HepG2 (cell line): ENCODE data around the gene TMC8. TPM values are rescaled to one million over a fixed set of nuclear protein-coding genes. Genes with fewer than 3 reads are reported as not detected.
"Not testable (repeated sequence)": the region's sequence is repeated elsewhere in the genome, so short reads cannot be mapped to it uniquely, and the experiment has no call there.

Source experiments
- ATAC-seq: fragments of 200-7000 bp; cut with Tn5 transposase; 3 replicates; pipeline ENCODE4 v1.9.1; 2020; ENCODE audit warnings: mild to moderate bottlenecking, moderate library complexity
- BruUV-seq: library from RNA; stranded (reverse); fragments of 400-500 nt; replicated peaks from 2 replicates; lab custom pipeline; 2021; lab: Mats Ljungman, UMichigan
- CTCF ChIA-PET: fragments of 300-600 bp; formaldehyde crosslinking; extraction: SDS; loops from one replicate; lab custom pipeline; 2021; ENCODE audit warnings: low total read pairs, inconsistent platforms, low intra/inter-chr PET ratio; lab: Yijun Ruan, JAX
- POLR2A ChIA-PET: fragments of 350-600 bp; sonication (Branson Sonifier 250); formaldehyde crosslinking; loops from one replicate; lab custom pipeline; 2020; ENCODE audit warnings: antibody characterized with exemption, inconsistent platforms; lab: Yijun Ruan, JAX
- DNase-seq: peaks from one replicate; pipeline ENCODE4 v3.0.0-alpha.2; 2015; ENCODE audit warnings: low spot score
- FAIRE-seq: peaks from 3 replicates; lab custom pipeline; 2011; peaks lifted over from hg19 to GRCh38; lab: Jason Lieb, UNC
- H2AFZ ChIP-seq: one replicate; pipeline ENCODE4 v1.6.1; 2011; ENCODE audit warnings: low read length, inconsistent platforms
- H3K27ac ChIP-seq: fragments of 300-600 bp; 3 replicates; pipeline ENCODE4 v1.8.0; 2011; ENCODE audit warnings: mixed run types, mild to moderate bottlenecking, mixed read lengths, low read length, inconsistent platforms; ENCODE audit not compliant: insufficient read depth; ENCODE audit errors: extremely low read length
- H3K27me3 ChIP-seq, 2 experiments: fragments of 200-600 bp in 1 of 2; 2 replicates in 1 of 2; 3 replicates in 1 of 2; pipeline versions ENCODE4 v1.6.0 to v1.8.0; 2011; ENCODE audit warnings: low read length in 2 of 2, mild to moderate bottlenecking in 2 of 2, moderate library complexity in 2 of 2, inconsistent platforms in 1 of 2; ENCODE audit not compliant: insufficient read depth in 2 of 2, control insufficient read depth in 1 of 2
- H3K36me3 ChIP-seq, 2 experiments: fragments of 200-600 bp in 1 of 2; replicated peaks in 1 of 2; 2 replicates in 1 of 2; 3 replicates in 1 of 2; pipeline versions ENCODE4 v1.5.1 to v1.8.0; 2011; ENCODE audit warnings: low read length in 2 of 2, inconsistent platforms in 1 of 2; ENCODE audit not compliant: insufficient read depth in 2 of 2, control insufficient read depth in 1 of 2
- H3K4me1 ChIP-seq: 2 replicates; pipeline ENCODE4 v1.5.1; 2012; ENCODE audit warnings: low read length, inconsistent platforms; ENCODE audit not compliant: insufficient read depth
- H3K4me2 ChIP-seq: 2 replicates; pipeline ENCODE4 v1.6.0; 2011; ENCODE audit warnings: low read depth, low read length, inconsistent platforms
- H3K4me3 ChIP-seq, 3 experiments: fragments of 200-600 bp in 1 of 3; sonication (generic), shearing (Covaris generic) in 1 of 3; replicated peaks in 1 of 3; 2 replicates each; pipeline ENCODE4 v1.5.1; 2011 to 2016; ENCODE audit warnings: low read length in 3 of 3, inconsistent platforms in 2 of 3, low read depth in 2 of 3, mild to moderate bottlenecking in 2 of 3, control low read depth in 1 of 3, mixed read lengths in 1 of 3; ENCODE audit not compliant: insufficient read depth in 1 of 3
- H3K79me2 ChIP-seq: one replicate; pipeline ENCODE4 v1.6.1; 2011; ENCODE audit warnings: low read length, inconsistent platforms; ENCODE audit not compliant: insufficient read depth
- H3K9ac ChIP-seq: 2 replicates; pipeline ENCODE4 v1.6.0; 2011; ENCODE audit warnings: mild to moderate bottlenecking, low read depth, low read length, inconsistent platforms; ENCODE audit not compliant: insufficient read depth
- H3K9me3 ChIP-seq: 2 replicates; pipeline ENCODE4 v1.5.1; 2012; ENCODE audit warnings: mild to moderate bottlenecking, low read length
- H4K20me1 ChIP-seq: 2 replicates; pipeline ENCODE4 v1.6.0; 2011; ENCODE audit warnings: inconsistent platforms, mild to moderate bottlenecking, low read length, moderate library complexity; ENCODE audit not compliant: insufficient read depth
- ZNF142 ChIP-seq: sonication (generic); formaldehyde crosslinking; IDR thresholded peaks from 2 replicates; pipeline ENCODE4 v1.4.0; 2020; ENCODE audit warnings: missing genetic modification reagents
- WGBS: methylation state at CpG from one replicate; pipeline ENCODE4 v1.1.6; 2017; ENCODE audit warnings: low lambda C conversion rate; 5-methylcytosine and 5-hydroxymethylcytosine counted together
- in situ Hi-C: cut with HindIII; loops from 2 replicates; pipeline ENCODE4 v1.10.0; 2017; ENCODE audit warnings: low pct_unique_long_range_greater_than_20kb; ENCODE audit not compliant: extremely low pct_ligation_motif_present
- intact Hi-C: fragments of 100-400 bp; cut with micrococcal nuclease; formaldehyde crosslinking; loops from one replicate; pipeline ENCODE4 v1.10.0; 2022; ENCODE audit not compliant: unreplicated experiment
- polyA plus RNA-seq, 8 experiments: library from polyadenylated mRNA; depleted of rRNA in 3 of 8; stranded (reverse) in 7 of 8; unstranded in 1 of 8; fragments of >200 nt; fragmentation: Illumina TruSeq in 4 of 8; extraction: Trizol in 4 of 8; gene quantifications; 2 replicates each; pipeline versions ENCODE4 v1.2.1 to v1.2.3, GENCODE V29; 2011 to 2016; ENCODE audit warnings: low read depth in 4 of 8, missing spikeins in 1 of 8, mixed read lengths in 1 of 8; ENCODE audit not compliant: insufficient read depth in 1 of 8
- total RNA-seq, 5 experiments: library from RNA; depleted of rRNA; stranded (reverse); fragments of >200 nt; fragmentation: Illumina TruSeq; extraction: Trizol; gene quantifications; 2 replicates each; pipeline ENCODE4 v1.2.3, GENCODE V29; 2016; ENCODE audit warnings: low read depth in 1 of 5

The TMC8 gene
- total and polyA plus RNA-seq, 2 of the 13 experiments (the other 11 are each of a cell fraction or from before 2014, with no cell fraction given), result 0.53 to 7.8 TPM

DNA sequence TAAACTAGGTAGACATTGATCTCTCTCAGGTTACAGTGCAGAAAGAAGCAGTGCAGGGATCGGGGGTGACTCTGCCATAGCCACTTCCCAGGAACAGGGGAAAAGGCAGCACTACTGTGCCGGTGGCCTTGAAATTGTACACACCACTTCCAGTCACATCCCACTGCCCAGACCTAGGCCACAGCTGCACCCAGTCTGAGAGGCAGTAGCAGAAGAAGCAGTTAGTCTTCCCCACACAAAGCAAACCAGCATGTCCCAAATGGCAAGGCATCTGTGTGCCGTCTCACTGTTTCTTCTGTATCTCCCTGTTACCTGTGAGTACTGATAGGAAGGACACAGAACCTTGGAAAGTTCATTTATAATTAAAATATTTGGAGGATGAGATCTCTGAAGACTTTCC, 49.0 kb upstream of the TMC8 start (continued):
- no peak for TF ChIP-seq ZNF142

DNA sequence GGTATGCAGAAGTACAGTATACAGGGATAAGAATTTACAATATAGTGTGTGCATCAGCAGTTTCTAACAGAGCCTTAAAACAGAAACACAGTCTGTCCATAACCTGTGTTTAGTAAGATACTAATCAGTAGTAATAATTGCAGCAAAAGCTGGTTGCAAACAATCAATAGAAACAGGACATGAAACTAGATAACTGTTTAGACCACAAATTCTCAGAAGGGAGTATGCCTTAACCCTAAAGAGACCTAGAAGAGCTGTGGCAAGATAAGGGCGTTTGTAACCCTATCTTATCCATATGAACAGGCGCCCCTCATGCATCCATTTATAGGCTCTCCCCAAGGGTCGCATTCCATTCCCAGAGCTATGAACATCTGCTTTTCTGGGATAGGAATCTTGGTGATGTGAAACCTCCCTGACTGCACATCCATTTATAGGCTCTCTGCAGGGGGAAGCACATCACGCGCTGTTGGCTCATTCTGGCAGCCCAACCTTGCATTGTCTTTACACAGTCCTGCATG, 48.2 kb upstream of the TMC8 start:
- ATAC-seq, H3K27me3 ChIP-seq, BruUV-seq, H4K20me1 ChIP-seq, H3K79me2 ChIP-seq, H2AFZ ChIP-seq, H3K4me1 ChIP-seq, DNase-seq, H3K4me2 ChIP-seq, H3K9ac ChIP-seq, H3K4me3 ChIP-seq, CTCF ChIA-PET, in situ Hi-C loops, intact Hi-C loops, H3K9me3 ChIP-seq, H3K27ac ChIP-seq, FAIRE-seq: not testable (repeated sequence)
- 100% methylated on average over 5 of the region's 5 CpGs for WGBS
- H3K36me3 ChIP-seq, result peaks cover 15 to 36% of the 10 kb centered on the region in 2 experiments
- POLR2A ChIA-PET, result interaction anchor here (0.9 kb wide), 1 partner anchor 106 kb away, joined by 3 read pairs; no protein-coding TSS in a partner anchor
